IgD-negative memory B cell (primary cell): Measurements from ENCODE around the gene NDUFA11. TPM values are rescaled to one million over a fixed set of nuclear protein-coding genes. Genes with fewer than 3 reads are reported as not detected.
"Not testable (repeated sequence)": the region's sequence is repeated elsewhere in the genome, so short reads cannot be mapped to it uniquely, and the experiment has no call there.

ENCODE experiments used
- H3K27ac Mint-ChIP-seq, 3 donors: one replicate each; pipeline ENCODE4 v1.8.0; 2020 to 2022; ENCODE audit warnings: mild to moderate bottlenecking in 3 of 3, mixed read lengths in 3 of 3, moderate library complexity in 1 of 3
- H3K27me3 Mint-ChIP-seq: one replicate; pipeline ENCODE4 v1.8.0; 2021; ENCODE audit warnings: mixed read lengths
- H3K36me3 Mint-ChIP-seq: one replicate; pipeline ENCODE4 v1.8.0; 2020; ENCODE audit warnings: mild to moderate bottlenecking, mixed read lengths
- H3K4me1 Mint-ChIP-seq, 3 donors: one replicate each; pipeline ENCODE4 v1.8.0; 2020 to 2022; ENCODE audit warnings: mixed read lengths in 3 of 3, mild to moderate bottlenecking in 1 of 3
- H3K4me3 Mint-ChIP-seq, 4 donors: one replicate each; pipeline ENCODE4 v1.8.0; 2020 to 2022; ENCODE audit warnings: mild to moderate bottlenecking in 4 of 4, mixed read lengths in 4 of 4, moderate library complexity in 3 of 4
- H3K9me3 Mint-ChIP-seq, 3 donors: one replicate each; pipeline ENCODE4 v1.8.0; 2020 to 2021; ENCODE audit warnings: mixed read lengths in 3 of 3, mild to moderate bottlenecking in 1 of 3
- polyA plus RNA-seq: library from polyadenylated mRNA; unstranded; fragments of 300-500 nt; fragmentation: Illumina TruSeq; gene quantifications from one replicate; pipeline ENCODE4 v1.2.3, GENCODE V29; 2021

Gene NDUFA11
- polyA plus RNA-seq, 1 donor from 2014 or later = 371 TPM

DNA sequence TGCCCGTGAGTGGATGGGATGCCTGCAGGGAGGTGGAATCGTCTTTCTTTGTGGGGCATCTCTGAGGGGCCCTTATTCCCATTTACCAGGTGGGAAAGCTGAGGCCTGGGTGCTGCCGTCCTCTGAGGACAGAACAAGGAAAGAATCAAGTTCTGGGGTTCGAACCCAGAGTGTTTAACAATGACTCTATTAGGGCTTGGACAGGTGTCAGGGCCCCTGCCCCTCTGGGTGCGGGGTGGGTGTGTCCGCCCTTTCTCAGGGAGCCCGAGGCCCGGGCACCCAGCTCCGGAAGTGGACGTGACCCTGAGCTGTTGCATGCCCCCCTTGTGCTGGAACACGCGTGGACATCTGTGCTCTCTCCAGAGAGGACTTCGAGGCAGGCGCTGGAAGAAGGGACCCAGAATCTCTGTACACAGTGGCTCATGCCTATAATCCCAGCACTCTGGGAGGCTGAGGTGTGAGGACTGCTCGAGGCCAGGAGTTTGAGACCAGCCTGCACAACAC lies 10.8 kb downstream of the NDUFA11 start:
- Mint-ChIP-seq H3K27me3 (no peaks in the 10 kb centered on the region), H3K9me3 (no peaks in the 10 kb centered on the region), H3K27ac (peak overlapping the region in 2 of 3 donors; percentile 39 to 67), H3K4me3 (peak overlapping the region in 1 of 4 donors; percentile 27), H3K36me3 (peaks cover 2% of the 10 kb centered on the region), H3K4me1 (no peaks in the 10 kb centered on the region)

DNA sequence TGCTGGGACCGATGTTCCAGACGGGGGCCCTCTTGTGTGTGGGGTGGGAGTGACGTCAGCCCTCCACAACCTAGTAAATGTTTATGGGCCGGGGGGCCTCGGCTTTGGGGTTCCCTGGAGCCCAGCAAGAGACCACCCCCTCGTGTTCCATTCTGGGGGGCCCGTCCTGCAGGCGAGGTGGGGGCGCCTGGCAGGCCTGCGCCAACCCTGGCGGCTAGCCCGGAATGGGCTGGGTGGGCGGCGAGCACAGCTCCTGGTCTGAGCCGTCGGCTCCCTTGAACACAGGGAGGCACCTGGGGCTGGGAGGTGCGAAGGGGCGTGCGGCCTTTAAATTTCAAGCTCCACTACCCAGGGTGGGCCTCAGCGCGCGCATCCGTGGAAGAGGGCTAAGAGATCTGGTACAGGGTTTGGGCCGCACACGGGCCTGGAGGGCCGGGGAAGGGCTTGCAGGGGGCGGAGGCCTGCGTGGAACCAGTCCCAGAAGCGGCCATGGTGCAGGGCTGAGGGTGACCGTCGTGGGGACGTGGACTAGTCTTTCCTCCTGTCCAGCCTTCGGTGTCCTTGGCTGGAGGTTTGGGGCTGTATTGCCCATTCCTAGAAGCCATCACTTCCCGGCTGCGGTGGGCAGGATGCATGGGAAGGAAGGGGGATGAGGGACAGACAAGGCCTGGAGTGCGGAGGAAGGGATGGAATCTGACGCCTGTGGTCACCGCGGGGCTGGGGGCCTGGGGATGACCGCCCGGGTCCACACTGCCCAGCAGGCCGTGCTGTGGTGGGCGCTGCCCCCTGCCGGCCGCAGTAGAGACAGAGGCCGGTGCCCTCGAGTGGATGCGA lies 11.4 kb downstream of the NDUFA11 start:
- peaks cover 2% of the 10 kb centered on the region for H3K36me3 Mint-ChIP-seq
- no peaks in the 10 kb centered on the region for H3K9me3 Mint-ChIP-seq
- H3K27me3 Mint-ChIP-seq = no peaks in the 10 kb centered on the region
- no peak overlapping the region for H3K4me3 Mint-ChIP-seq
- no peaks in the 10 kb centered on the region for H3K4me1 Mint-ChIP-seq
- no peak overlapping the region for H3K27ac Mint-ChIP-seq

DNA sequence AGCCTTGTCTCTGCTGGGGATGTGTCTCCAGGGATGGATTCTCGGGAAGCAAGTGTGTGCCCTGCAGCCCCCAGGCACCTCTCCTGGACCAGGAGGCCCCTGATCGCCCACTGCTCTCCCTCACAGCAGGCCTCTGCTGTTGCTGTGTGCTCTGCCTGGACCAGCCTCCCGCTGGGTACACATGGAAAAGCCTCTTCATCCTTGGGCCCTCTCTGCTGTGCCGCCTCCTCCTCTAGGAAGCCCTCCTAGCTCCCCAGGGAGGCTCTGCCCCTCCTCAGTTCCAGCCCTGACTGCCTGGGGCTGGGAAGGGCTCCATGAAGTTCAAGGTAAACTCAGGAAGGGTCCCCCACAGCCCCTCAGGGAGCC lies 12.0 kb downstream of the NDUFA11 start:
- Mint-ChIP-seq H3K9me3 (no peaks in the 10 kb centered on the region), H3K4me3 (no peak overlapping the region), H3K27ac (peak overlapping the region in 1 of 3 donors; percentile 83), H3K36me3 (peaks cover 2% of the 10 kb centered on the region), H3K4me1 (no peaks in the 10 kb centered on the region), H3K27me3 (no peaks in the 10 kb centered on the region)

DNA sequence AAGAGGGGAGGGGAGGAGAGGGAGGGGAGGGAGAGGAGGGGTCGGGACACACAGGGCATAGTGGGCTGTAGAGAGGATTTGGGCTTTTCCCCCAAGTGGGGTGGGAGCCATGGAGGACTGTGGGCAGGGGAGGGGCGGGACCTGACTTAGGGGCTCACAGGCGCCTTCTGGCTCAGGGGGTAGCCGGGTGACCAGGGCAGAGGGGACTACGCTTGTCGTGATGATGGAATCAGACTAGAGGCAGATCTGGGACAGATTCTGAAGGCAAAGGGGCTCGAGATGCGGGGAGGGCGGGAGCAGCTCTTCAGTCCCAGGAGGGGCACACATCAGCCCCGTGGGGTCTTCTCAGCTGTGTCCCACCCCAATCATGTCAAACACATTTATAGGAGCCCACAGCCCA lies 13.5 kb downstream of the NDUFA11 start:
- H3K4me3 Mint-ChIP-seq = peak overlapping the region in 1 of 4 donors; percentile 5
- H3K27me3 Mint-ChIP-seq = no peaks in the 10 kb centered on the region
- peaks cover 2% of the 10 kb centered on the region for H3K36me3 Mint-ChIP-seq
- H3K4me1 Mint-ChIP-seq = peaks cover 0 to 4% (median 0%) of the 10 kb centered on the region in 3 donors
- H3K27ac Mint-ChIP-seq = no peak overlapping the region
- H3K9me3 Mint-ChIP-seq = no peaks in the 10 kb centered on the region

DNA sequence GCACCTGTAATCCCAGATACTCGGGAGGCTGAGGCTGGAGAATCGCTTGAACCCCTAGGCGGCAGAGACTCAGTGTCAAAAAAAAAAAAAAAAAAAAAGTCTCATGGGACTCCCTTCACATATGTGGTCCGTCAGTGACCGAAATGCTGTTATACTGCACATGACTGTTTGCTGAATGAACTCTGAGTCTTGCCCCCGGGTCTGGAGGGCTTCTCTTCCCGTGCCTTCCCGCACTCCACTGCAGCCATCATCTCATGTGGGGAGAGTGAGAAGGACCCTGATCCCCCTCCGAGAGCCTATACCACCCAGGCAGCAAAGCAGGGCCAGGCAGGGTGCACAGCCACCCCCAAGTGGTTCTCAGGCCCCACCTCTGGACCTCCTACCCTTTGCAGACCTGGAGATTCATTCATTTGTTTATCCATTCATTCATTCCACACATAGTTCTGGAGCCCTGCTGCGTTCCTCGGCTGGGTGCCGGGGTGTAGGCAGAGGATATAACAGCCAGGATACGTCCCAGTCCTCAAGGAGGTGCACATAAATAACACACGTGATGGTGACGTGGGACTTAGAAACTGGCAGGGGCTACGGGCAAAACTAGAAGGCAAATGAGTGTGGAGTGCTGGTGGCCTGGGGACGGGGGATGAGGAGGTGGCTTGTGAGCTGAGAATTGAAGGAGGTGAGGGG lies 14.2 kb downstream of the NDUFA11 start:
- no peaks in the 10 kb centered on the region for H3K27me3 Mint-ChIP-seq
- H3K36me3 Mint-ChIP-seq = peaks cover 2% of the 10 kb centered on the region
- no peaks in the 10 kb centered on the region for H3K9me3 Mint-ChIP-seq
- peaks cover 0 to 4% (median 0%) of the 10 kb centered on the region in 3 donors for H3K4me1 Mint-ChIP-seq
- H3K27ac Mint-ChIP-seq = no peak overlapping the region
- H3K4me3 Mint-ChIP-seq = no peak overlapping the region

DNA sequence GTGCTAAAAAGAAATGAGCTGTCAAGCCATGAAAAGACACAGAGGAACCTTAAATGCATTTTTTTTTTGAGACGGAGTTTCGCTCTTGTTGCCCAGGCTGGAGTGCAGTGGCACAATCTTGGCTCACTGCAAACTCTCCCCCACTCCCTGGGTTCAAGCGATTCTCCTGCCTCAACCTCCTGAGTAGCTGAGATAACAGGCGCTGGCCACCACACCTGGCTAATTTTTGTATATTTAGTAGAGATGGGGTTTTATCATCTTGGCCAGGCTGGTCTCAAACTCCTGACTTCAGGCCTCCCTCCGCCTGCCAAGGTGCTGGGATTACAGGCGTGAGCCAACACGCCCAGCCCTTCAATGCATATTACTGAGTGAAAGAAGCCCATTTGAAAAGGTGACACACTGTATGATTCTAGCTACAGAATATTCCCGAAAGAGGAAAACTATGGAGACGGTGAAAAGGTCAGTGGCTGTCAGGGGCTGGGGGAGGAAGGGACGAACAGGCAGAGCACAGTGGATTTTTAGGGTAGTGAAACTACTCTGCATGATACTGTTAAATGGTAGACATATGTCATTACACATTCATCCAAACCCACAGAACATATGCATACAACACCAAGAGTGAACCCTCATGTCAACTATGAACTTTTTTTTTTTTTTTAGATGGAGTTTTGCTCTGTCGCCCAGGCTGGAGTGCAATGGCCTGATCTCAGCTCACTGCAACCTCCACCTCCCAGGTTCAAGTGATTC lies 19.4 kb downstream of the NDUFA11 start:
- not testable (repeated sequence) for H3K36me3 Mint-ChIP-seq, H3K27me3 Mint-ChIP-seq, H3K9me3 Mint-ChIP-seq, H3K4me3 Mint-ChIP-seq, H3K27ac Mint-ChIP-seq, H3K4me1 Mint-ChIP-seq

DNA sequence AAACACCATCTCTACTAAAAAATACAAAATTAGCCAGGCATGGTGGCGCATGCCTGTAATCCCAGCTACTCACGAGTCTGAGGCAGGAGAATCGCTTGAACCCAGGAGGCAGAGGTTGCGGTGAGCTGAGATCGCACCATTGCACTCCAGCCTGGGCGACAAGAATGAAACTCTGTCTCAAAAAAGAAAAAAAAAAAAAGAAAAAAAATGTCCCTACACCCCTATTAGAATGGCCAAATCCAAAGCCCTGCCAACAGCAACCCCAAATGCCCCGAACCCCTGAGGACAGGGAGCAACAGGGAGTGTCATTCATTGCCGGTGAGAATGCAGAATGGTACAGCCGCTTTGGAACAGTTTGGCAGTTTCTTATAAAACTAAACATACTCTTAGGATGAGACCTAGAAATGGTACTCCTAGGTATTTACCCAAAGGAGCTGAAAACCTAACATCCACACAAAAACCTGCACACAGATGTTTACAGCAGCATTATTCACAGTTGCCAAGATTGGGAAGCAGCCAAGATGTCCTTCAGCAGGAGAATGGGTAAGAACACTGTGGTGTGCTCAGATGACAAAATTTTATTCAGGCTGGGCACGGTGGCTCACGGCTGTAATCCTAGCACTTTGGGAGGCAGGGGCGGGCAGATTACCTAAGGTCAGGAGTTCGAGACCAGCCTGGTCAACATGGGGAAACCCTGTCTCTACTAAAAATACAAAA lies 20.3 kb downstream of the NDUFA11 start:
- H3K27me3 Mint-ChIP-seq, H3K36me3 Mint-ChIP-seq, H3K4me3 Mint-ChIP-seq, H3K9me3 Mint-ChIP-seq, H3K4me1 Mint-ChIP-seq, H3K27ac Mint-ChIP-seq: not testable (repeated sequence)

DNA sequence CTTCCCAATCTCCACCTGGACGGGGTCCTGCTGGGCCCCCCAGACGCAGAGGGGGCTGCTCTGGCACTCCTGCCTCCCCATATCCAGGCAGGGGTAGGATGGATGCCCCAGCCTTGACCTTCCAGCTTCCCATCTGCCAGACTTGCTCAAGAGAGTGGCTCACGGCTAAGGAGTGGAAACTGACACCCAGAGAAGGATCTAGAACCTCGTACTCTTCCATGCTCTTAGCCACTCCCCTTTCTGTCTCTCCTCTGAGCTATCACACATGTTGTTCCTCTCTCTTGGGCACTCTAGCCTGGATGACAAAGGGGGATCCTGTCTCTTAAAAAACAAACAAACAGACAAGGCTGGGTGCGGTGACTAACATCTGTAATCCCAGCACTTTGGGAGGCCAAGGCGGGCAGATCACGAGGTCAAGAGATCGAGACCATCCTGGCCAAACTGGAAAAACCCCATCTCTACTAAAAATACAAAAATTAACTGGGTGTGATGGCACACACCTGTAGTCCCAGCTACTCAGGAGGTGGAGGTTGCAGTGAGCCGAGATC lies 21.1 kb downstream of the NDUFA11 start:
- H3K27ac Mint-ChIP-seq = peak overlapping the region in 1 of 3 donors; percentile 15
- H3K36me3 Mint-ChIP-seq = peaks cover 2% of the 10 kb centered on the region
- H3K9me3 Mint-ChIP-seq = no peaks in the 10 kb centered on the region
- peak overlapping the region in 1 of 4 donors; percentile 6 for H3K4me3 Mint-ChIP-seq
- H3K4me1 Mint-ChIP-seq = peaks cover 0 to 4% (median 0%) of the 10 kb centered on the region in 3 donors
- peaks cover 6% of the 10 kb centered on the region for H3K27me3 Mint-ChIP-seq

DNA sequence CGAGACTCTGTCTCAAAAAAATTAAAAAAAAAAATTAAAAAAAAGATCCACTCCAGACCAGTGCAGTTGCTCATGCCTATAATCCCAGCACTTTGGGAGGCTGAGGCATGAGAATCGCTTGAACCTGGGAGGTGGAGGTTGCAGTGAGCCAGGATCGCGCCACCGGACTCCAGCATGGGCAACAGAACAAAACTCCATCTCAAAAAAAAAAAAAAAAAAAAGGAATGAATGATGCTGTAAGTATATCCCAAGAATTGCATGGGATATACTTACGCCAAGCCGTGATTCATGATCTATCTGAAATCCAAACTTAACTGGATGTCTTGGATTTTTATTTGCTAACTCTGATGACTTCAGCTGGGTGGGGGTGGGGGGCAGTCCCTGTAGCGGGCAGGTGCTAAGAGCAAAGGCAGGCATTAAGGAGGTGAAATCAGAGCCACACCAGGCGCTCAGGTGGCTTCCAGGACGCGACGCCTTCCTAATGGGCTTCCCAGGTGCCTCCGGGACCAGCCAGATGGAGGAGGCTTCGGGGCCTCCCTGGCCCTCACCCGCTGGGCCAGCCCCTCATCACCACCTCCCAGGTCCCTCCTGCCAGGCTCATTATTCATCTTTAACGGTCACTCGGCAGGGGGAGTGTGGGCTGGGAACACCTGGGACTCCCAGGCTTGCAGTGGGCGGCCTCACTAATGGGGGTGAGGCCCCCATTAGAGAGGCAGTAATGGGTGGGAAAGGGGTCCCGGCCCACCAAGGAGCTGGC lies 21.9 kb downstream of the NDUFA11 start:
- Mint-ChIP-seq H3K27me3 (peaks cover 6% of the 10 kb centered on the region), H3K9me3 (no peaks in the 10 kb centered on the region), H3K27ac (no peak overlapping the region), H3K36me3 (peaks cover 2% of the 10 kb centered on the region), H3K4me3 (no peak overlapping the region), H3K4me1 (peaks cover 0 to 4% (median 0%) of the 10 kb centered on the region in 3 donors)

DNA sequence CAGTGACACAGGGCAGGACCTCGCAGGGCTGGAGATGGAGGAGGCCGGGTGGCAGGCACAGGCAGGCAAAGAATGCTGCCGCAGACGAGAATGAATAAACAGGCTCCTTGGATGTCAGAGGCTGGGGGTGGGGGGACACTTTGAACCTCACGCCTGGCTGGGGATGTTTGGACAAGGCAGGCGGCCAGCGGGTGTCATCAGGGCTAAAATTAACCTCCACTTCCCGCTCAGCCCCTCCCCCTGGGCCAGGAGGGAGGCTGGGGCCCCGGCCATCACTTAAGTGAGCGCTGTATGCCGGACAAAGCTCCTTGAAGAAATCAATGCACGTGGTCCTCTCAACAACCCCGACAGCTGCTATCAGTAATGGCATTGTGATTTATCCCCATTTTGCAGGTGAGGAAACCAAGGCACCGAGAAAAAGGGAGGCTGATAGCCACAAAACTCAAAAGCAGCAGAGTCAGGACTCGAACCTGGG lies 22.9 kb downstream of the NDUFA11 start:
- H3K4me3 Mint-ChIP-seq = no peak overlapping the region
- peaks cover 0 to 4% (median 0%) of the 10 kb centered on the region in 3 donors for H3K4me1 Mint-ChIP-seq
- peaks cover 2% of the 10 kb centered on the region for H3K36me3 Mint-ChIP-seq
- peaks cover 6% of the 10 kb centered on the region for H3K27me3 Mint-ChIP-seq
- H3K9me3 Mint-ChIP-seq = no peaks in the 10 kb centered on the region
- H3K27ac Mint-ChIP-seq = no peak overlapping the region

DNA sequence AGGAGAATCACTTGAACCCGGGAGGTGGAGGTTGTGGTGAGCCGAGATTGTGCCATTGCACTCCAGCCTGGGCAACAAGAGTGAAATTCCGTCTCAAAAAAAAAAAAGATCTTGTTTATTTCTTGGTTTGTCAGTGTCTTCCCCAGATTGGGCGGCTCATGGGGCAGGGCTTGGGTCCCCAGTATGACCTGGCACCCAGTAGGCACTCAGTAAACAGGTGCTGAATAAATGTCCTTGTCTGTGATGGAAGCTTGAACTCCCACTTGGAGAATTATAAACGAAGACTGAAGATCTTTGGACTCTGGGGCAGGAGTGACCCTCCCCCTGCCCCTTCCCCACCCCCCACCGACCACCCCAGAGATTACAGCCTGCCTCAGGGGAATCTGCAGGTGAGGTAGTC lies 23.4 kb downstream of the NDUFA11 start:
- peaks cover 0 to under 1% (median 0%) of the 10 kb centered on the region in 3 donors for H3K4me1 Mint-ChIP-seq
- no peak overlapping the region for H3K27ac Mint-ChIP-seq
- peaks cover 6% of the 10 kb centered on the region for H3K27me3 Mint-ChIP-seq
- H3K36me3 Mint-ChIP-seq = peaks cover under 1% of the 10 kb centered on the region
- no peak overlapping the region for H3K4me3 Mint-ChIP-seq
- H3K9me3 Mint-ChIP-seq = no peaks in the 10 kb centered on the region

DNA sequence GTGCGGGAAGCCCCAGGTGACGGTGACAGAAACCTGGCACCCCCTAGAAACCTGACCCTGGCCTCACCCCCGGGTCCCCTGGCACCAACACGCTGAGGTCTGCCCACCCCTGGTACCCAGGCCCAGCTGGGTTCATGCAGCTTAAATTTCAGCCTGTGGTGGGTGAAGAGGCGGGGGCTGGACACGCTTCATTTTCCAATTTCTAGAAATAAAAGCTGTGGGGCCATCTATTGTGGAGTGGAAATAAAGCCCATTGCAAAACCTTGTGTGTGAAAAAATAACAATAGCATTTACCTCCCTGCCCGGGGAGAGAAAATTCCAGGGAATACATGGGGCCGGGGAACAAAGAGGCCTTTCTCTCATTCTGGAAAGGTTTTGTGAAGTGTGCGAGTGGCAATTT lies 25.7 kb downstream of the NDUFA11 start:
- Mint-ChIP-seq H3K9me3 (no peaks in the 10 kb centered on the region), H3K4me3 (no peak overlapping the region), H3K27me3 (peaks cover 9% of the 10 kb centered on the region), H3K27ac (no peak overlapping the region), H3K36me3 (no peaks in the 10 kb centered on the region), H3K4me1 (no peaks in the 10 kb centered on the region)

DNA sequence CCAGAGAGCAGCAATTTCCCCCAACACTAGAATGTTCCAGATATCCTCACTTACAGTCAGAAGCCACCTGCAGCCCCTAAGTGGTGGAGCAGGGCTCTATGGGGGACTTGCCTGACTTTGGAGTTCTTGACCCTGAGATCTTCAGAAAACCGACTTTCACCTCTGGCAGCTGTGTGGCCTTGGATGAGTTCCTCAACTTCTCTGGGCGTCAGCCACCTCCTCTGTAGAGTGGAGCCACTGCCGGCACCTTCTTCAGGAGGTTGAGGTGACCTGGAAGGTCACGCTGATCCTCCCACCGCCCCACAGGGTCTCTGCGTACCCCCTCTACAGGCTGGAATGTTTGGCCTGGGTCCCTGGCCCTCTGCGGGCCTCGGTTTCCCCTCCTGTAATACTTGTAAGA lies 26.2 kb downstream of the NDUFA11 start:
- Mint-ChIP-seq H3K9me3 (no peaks in the 10 kb centered on the region), H3K27ac (no peak overlapping the region), H3K4me3 (no peak overlapping the region), H3K4me1 (no peaks in the 10 kb centered on the region), H3K36me3 (no peaks in the 10 kb centered on the region), H3K27me3 (peaks cover 9% of the 10 kb centered on the region)

DNA sequence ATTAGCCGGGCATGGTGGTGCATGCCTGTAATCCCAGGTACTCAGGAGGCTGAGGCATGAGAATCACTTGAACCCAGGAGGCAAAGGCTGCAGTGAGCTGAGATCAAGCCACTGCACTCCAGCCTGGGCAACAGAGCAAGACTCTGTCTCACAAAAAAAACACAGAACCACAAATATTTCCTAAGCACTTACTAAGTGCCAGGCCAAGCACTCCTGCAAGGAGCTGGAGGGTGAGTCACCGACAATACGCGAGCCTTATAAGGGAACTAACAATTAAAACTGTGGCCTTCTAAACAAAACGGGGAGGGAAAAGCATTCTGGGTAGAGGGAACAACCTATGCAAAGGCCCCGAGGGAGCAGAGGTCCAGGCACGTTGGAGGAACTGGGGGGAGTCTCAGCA lies 29.1 kb downstream of the NDUFA11 start:
- not testable (repeated sequence) for H3K36me3 Mint-ChIP-seq, H3K9me3 Mint-ChIP-seq, H3K27me3 Mint-ChIP-seq, H3K27ac Mint-ChIP-seq, H3K4me1 Mint-ChIP-seq, H3K4me3 Mint-ChIP-seq
